GM12878 (cell line): ENCODE measurements around the gene PRKCZ. TPM values are rescaled to one million over a fixed set of nuclear protein-coding genes. Genes with fewer than 3 reads are reported as not detected.

Source experiments
- ATAC-seq: fragments of 200-7000 bp; cut with Tn5 transposase; 3 replicates; pipeline ENCODE4 v1.9.1; 2020; ENCODE audit warnings: mild to moderate bottlenecking, moderate library complexity
- BruUV-seq: library from RNA; stranded (reverse); fragments of 400-500 nt; replicated peaks from 2 replicates; lab custom pipeline; 2021; lab: Mats Ljungman, UMichigan
- CTCF ChIA-PET: fragments of 300-600 bp; sonication (Branson Sonifier 250); formaldehyde crosslinking; extraction: SDS; loops from one replicate; lab custom pipeline; 2021; ENCODE audit warnings: inconsistent platforms; lab: Yijun Ruan, JAX
- POLR2A ChIA-PET: fragments of 350-600 bp; formaldehyde crosslinking; extraction: SDS; loops from one replicate; lab custom pipeline; 2021; ENCODE audit warnings: inconsistent platforms; lab: Charles Lee
- RAD21 ChIA-PET: fragments of 300-600 bp; sonication (Branson Sonifier 250); formaldehyde crosslinking; loops from one replicate; lab custom pipeline; 2023; ENCODE audit warnings: antibody characterized with exemption; ENCODE audit not compliant: unreplicated experiment; lab: Charles Lee
- SMC1A ChIA-PET: fragments of 300-600 bp; sonication (Branson Sonifier 250); formaldehyde crosslinking; loops from one replicate; lab custom pipeline; 2023; ENCODE audit not compliant: unreplicated experiment, uncharacterized antibody; lab: Charles Lee
- DNase-seq: peaks from one replicate; pipeline ENCODE4 v3.0.0-alpha.2; 2011; ENCODE audit warnings: low read depth, low spot score
- FAIRE-seq: peaks from 3 replicates; lab custom pipeline; 2011; peaks lifted over from hg19 to GRCh38; lab: Jason Lieb, UNC
- H2AFZ ChIP-seq: 2 replicates; pipeline ENCODE4 v1.6.0; 2011; ENCODE audit warnings: low read depth, low read length, control low read depth; ENCODE audit not compliant: control insufficient read depth
- H3K27ac ChIP-seq: 2 replicates; pipeline ENCODE4 v1.5.1; 2011; ENCODE audit warnings: control low read depth; ENCODE audit not compliant: control insufficient read depth, insufficient read depth
- H3K27me3 ChIP-seq, 2 experiments: replicated peaks in 1 of 2; 2 replicates each; pipeline versions ENCODE4 v1.6.0 to v1.6.1; 2011; ENCODE audit warnings: low read length in 1 of 2; ENCODE audit not compliant: control insufficient read depth in 2 of 2, insufficient read depth in 2 of 2
- H3K36me3 ChIP-seq, 2 experiments: 2 replicates each; pipeline ENCODE4 v1.5.1; 2011; ENCODE audit warnings: low read length in 1 of 2; ENCODE audit not compliant: control insufficient read depth in 2 of 2, insufficient read depth in 2 of 2
- H3K4me1 ChIP-seq: 2 replicates; pipeline ENCODE4 v1.6.1; 2011; ENCODE audit warnings: mild to moderate bottlenecking, low read length, moderate library complexity, mixed read lengths; ENCODE audit not compliant: control insufficient read depth, insufficient read depth
- H3K4me2 ChIP-seq: 2 replicates; pipeline ENCODE4 v1.6.0; 2011; ENCODE audit warnings: control low read depth; ENCODE audit not compliant: control insufficient read depth, insufficient read depth
- H3K4me3 ChIP-seq: fragments of 200-600 bp; sonication (generic); 2 replicates; pipeline ENCODE4 v1.5.1; 2016
- H3K79me2 ChIP-seq: 2 replicates; pipeline ENCODE4 v1.6.0; 2011; ENCODE audit warnings: low read length; ENCODE audit not compliant: control insufficient read depth, insufficient read depth
- H3K9ac ChIP-seq: 2 replicates; pipeline ENCODE4 v1.8.0; 2011; ENCODE audit warnings: low read length, control low read depth, mixed read lengths; ENCODE audit not compliant: control insufficient read depth, insufficient read depth
- H3K9me3 ChIP-seq: replicated peaks from 3 replicates; pipeline ENCODE4 v1.5.1; 2011; ENCODE audit warnings: mild to moderate bottlenecking, low read length; ENCODE audit not compliant: control insufficient read depth, insufficient read depth
- H4K20me1 ChIP-seq: 2 replicates; pipeline ENCODE4 v1.6.0; 2011; ENCODE audit not compliant: control insufficient read depth, insufficient read depth
- ATF2 ChIP-seq: IDR thresholded peaks from 2 replicates; pipeline ENCODE4 v1.6.1; 2012; ENCODE audit warnings: low read length, inconsistent platforms
- E4F1 ChIP-seq: fragments of 450-650 bp; IDR thresholded peaks from 2 replicates; pipeline ENCODE4 v1.6.1; 2018; ENCODE audit warnings: borderline replicate concordance, mild to moderate bottlenecking; ENCODE audit not compliant: partially characterized antibody
- HDGF ChIP-seq: fragments of 450-650 bp; IDR thresholded peaks from 2 replicates; pipeline ENCODE4 v1.6.1; 2016; ENCODE audit warnings: antibody characterized with exemption
- SUPT20H ChIP-seq: IDR thresholded peaks from 2 replicates; pipeline ENCODE4 v1.6.1; 2011; ENCODE audit warnings: low read depth, mild to moderate bottlenecking, low read length, moderate library complexity, borderline replicate concordance; ENCODE audit not compliant: control insufficient read depth
- TAF1 ChIP-seq: IDR thresholded peaks from 2 replicates; pipeline ENCODE4 v1.6.1; 2011; ENCODE audit warnings: mild to moderate bottlenecking, low read depth, low read length, borderline replicate concordance
- YBX1 ChIP-seq: fragments of 450-650 bp; IDR thresholded peaks from 2 replicates; pipeline ENCODE4 v1.6.1; 2016; ENCODE audit warnings: antibody characterized with exemption
- ZBTB4 ChIP-seq: fragments of 450-650 bp; formaldehyde crosslinking; IDR thresholded peaks from 2 replicates; pipeline ENCODE4 v1.4.0; 2022; ENCODE audit warnings: mild to moderate bottlenecking, moderate library complexity
- WGBS: methylation state at CpG from one replicate; pipeline ENCODE4 v1.1.6; 2016; ENCODE audit warnings: low lambda C conversion rate; ENCODE audit not compliant: insufficient replicate concordance, insufficient coverage; ENCODE audit errors: missing lambda C conversion rate; 5-methylcytosine and 5-hydroxymethylcytosine counted together
- in situ Hi-C: fragments of 300-500 bp; cut with MboI; formaldehyde crosslinking; loops from 9 replicates; pipeline ENCODE4 v1.14.3; 2018; ENCODE audit warnings: mixed read lengths
- intact Hi-C: fragments of 100-400 bp; cut with micrococcal nuclease; formaldehyde crosslinking; loops from one replicate; pipeline ENCODE4 v1.14.2; 2022; ENCODE audit not compliant: unreplicated experiment
- polyA plus RNA-seq, 11 experiments: library from polyadenylated mRNA; depleted of rRNA in 4 of 11; unstranded in 6 of 11; stranded (reverse) in 5 of 11; fragments of >200 nt; fragmentation: Nextera tagmentation in 4 of 11; fragmentation: Illumina TruSeq in 1 of 11; extraction: Ambion mirVana in 4 of 11; extraction: Trizol in 1 of 11; gene quantifications; 1 replicate in 1 of 11; 2 replicates in 10 of 11; pipeline versions ENCODE4 v1.2.1 to v1.2.3, GENCODE V29; 2011 to 2016; ENCODE audit warnings: inconsistent platforms in 2 of 11, missing spikeins in 2 of 11, low read depth in 1 of 11
- total RNA-seq, 4 experiments: library from RNA; depleted of rRNA in 3 of 4; stranded (reverse); fragments of >200 nt in 3 of 4; fragmentation: Illumina TruSeq in 1 of 4; extraction: Trizol in 1 of 4; gene quantifications; 2 replicates each; pipeline versions ENCODE4 v1.2.1 to v1.2.3, GENCODE V29; 2013 to 2021

The PRKCZ gene
- total and polyA plus RNA-seq, 10 of the 15 experiments (the other 5 are each of a cell fraction or from before 2014, with no cell fraction given): 0.05 to 1.9 (median 0.64) TPM; not detected in 1

GRCh38 chr1:2173546-2174347, 123.5 kb downstream of the PRKCZ start:
- ChIA-PET RAD21 (no interaction called here), POLR2A (no interaction called here), CTCF (interaction anchor here (1.0 to 1.4 kb wide), 5 partner anchors 8 to 216 kb away, joined by 3 to 5 read pairs (median 3); partner anchors contain the start of gene FAAP20), SMC1A (interaction anchor here (1.3 kb wide), 1 partner anchor 81 kb away, joined by 3 read pairs; no protein-coding TSS in a partner anchor)
- no peak for TF ChIP-seq SUPT20H
- no peak for TF ChIP-seq ZBTB4 (CRISPR knock-in tag)
- TF ChIP-seq ATF2: no peak
- TF ChIP-seq YBX1: no peak
- TF ChIP-seq E4F1: no peak
- TF ChIP-seq TAF1: no peak
- TF ChIP-seq HDGF: no peak
- no peak overlapping the region for H3K4me3 ChIP-seq
- no peak overlapping the region for H3K27ac ChIP-seq
- WGBS: 73% methylated on average over 37 of the region's 37 CpGs
- H2AFZ ChIP-seq: no peak overlapping the region
- H3K4me1 ChIP-seq: no peaks in the 10 kb centered on the region
- DNase-seq: no peak
- no peaks in the 10 kb centered on the region for H3K79me2 ChIP-seq
- H3K4me2 ChIP-seq: no peak overlapping the region
- H3K36me3 ChIP-seq: no peaks in the 10 kb centered on the region
- no peak overlapping the region for H3K9ac ChIP-seq
- in situ Hi-C loops: no loop called here
- H4K20me1 ChIP-seq: no peaks in the 10 kb centered on the region
- H3K27me3 ChIP-seq: no peaks in the 10 kb centered on the region
- ATAC-seq: no peak; the same call in 1 of the 3 replicates
- intact Hi-C loops: loop anchor here (5.0 kb wide), 1 partner anchor 211 kb away; no protein-coding TSS in a partner anchor
- no peak for FAIRE-seq
- no TSS peak for BruUV-seq
- H3K9me3 ChIP-seq: no peaks in the 10 kb centered on the region
